HCT116 (cell line): ENCODE data around the gene PMEPA1. TPM values are rescaled to one million over a fixed set of nuclear protein-coding genes. Genes with fewer than 3 reads are reported as not detected.

Experiments
- ATAC-seq: fragments of 200-7000 bp; cut with Tn5 transposase; 2 replicates; pipeline ENCODE4 v1.9.1; 2020; ENCODE audit warnings: mild to moderate bottlenecking, moderate library complexity
- BruUV-seq: library from RNA; stranded (reverse); fragments of 400-500 nt; replicated peaks from 2 replicates; lab custom pipeline; 2021; lab: Mats Ljungman, UMichigan
- CTCF ChIA-PET: fragments of 300-600 bp; sonication (Branson Sonifier 250); formaldehyde crosslinking; loops from one replicate; lab custom pipeline; 2021; ENCODE audit warnings: antibody characterized with exemption; lab: Charles Lee
- POLR2A ChIA-PET: fragments of 300-600, 350-600 bp; sonication (Branson Sonifier 250); formaldehyde crosslinking; loops from one replicate; lab custom pipeline; 2021; ENCODE audit warnings: antibody characterized with exemption; lab: Charles Lee
- RAD21 ChIA-PET, 2 experiments: fragments of 300-600 bp; sonication (Branson Sonifier 250); formaldehyde crosslinking; loops; one replicate each; lab custom pipeline; 2023; ENCODE audit warnings: low total read pairs in 2 of 2; ENCODE audit not compliant: uncharacterized antibody in 2 of 2, unreplicated experiment in 2 of 2, low non-redundant PET in 1 of 2; lab: Charles Lee
- DNase-seq: peaks from one replicate; pipeline ENCODE4 v3.0.0-alpha.2; 2010; ENCODE audit warnings: low read depth, low spot score
- H2AFZ ChIP-seq: fragments of 200-600 bp; shearing (Covaris generic), sonication (generic); 2 replicates; pipeline ENCODE4 v1.6.1; 2017; ENCODE audit warnings: low read depth, mixed run types, mixed read lengths, antibody characterized with exemption, low read length; ENCODE audit not compliant: poor library complexity, severe bottlenecking
- H3K27ac ChIP-seq: 2 replicates; pipeline ENCODE4 v1.5.1; 2012; ENCODE audit warnings: low read depth, low read length
- H3K27me3 ChIP-seq: fragments of 200-600 bp; sonication (generic); 2 replicates; pipeline ENCODE4 v1.6.1; 2016; ENCODE audit warnings: mixed run types, low read length, mixed read lengths; ENCODE audit not compliant: insufficient read depth
- H3K36me3 ChIP-seq, 2 experiments: fragments of 200-500 bp in 1 of 2; fragments of 200-600 bp in 1 of 2; sonication (Bioruptor generic) in 1 of 2; sonication (generic) in 1 of 2; 2 replicates each; pipeline versions ENCODE4 v1.5.1 to v1.6.1; 2014 to 2016; ENCODE audit warnings: low read length in 2 of 2, inconsistent platforms in 1 of 2, mixed read lengths in 1 of 2, mixed run types in 1 of 2; ENCODE audit not compliant: insufficient read depth in 2 of 2, control insufficient read depth in 1 of 2
- H3K4me1 ChIP-seq, 2 experiments: fragments of 200-600 bp in 1 of 2; sonication (generic) in 1 of 2; 2 replicates each; pipeline versions ENCODE4 v1.5.1 to v1.6.1; 2012 to 2017; ENCODE audit warnings: low read length in 2 of 2, inconsistent platforms in 1 of 2, mild to moderate bottlenecking in 1 of 2, mixed read lengths in 1 of 2, mixed run types in 1 of 2, moderate library complexity in 1 of 2; ENCODE audit not compliant: insufficient read depth in 2 of 2, control insufficient read depth in 1 of 2
- H3K4me2 ChIP-seq: fragments of 200-600 bp; sonication (generic); 2 replicates; pipeline ENCODE4 v1.6.1; 2017; ENCODE audit warnings: mixed run types, low read length, mixed read lengths
- H3K4me3 ChIP-seq, 2 experiments: fragments of 200-600 bp in 1 of 2; sonication (generic) in 1 of 2; replicated peaks in 1 of 2; 2 replicates each; pipeline ENCODE4 v1.5.1; 2011 to 2016; ENCODE audit warnings: low read length in 2 of 2, control low read depth in 1 of 2, low read depth in 1 of 2, mild to moderate bottlenecking in 1 of 2, mixed read lengths in 1 of 2, mixed run types in 1 of 2
- H3K79me2 ChIP-seq: fragments of 200-600 bp; sonication (generic); 2 replicates; pipeline ENCODE4 v1.6.1; 2017; ENCODE audit warnings: mild to moderate bottlenecking, mixed run types, low read length, moderate library complexity, mixed read lengths; ENCODE audit not compliant: insufficient read depth
- H3K9ac ChIP-seq: fragments of 200-600 bp; sonication (generic); 2 replicates; pipeline ENCODE4 v1.6.1; 2016; ENCODE audit warnings: low read length, mixed read lengths
- H3K9me2 ChIP-seq: fragments of 200-600 bp; sonication (generic), shearing (Covaris generic); 2 replicates; pipeline ENCODE4 v1.6.1; 2017; ENCODE audit warnings: mixed run types, mild to moderate bottlenecking, moderate library complexity; ENCODE audit not compliant: insufficient read depth
- H3K9me3 ChIP-seq, 2 experiments: fragments of 200-500 bp in 1 of 2; fragments of 200-600 bp in 1 of 2; sonication (Bioruptor generic) in 1 of 2; sonication (generic) in 1 of 2; 2 replicates each; pipeline ENCODE4 v1.6.1; 2014 to 2017; ENCODE audit warnings: low read length in 2 of 2, mixed read lengths in 2 of 2, inconsistent platforms in 1 of 2, low read depth in 1 of 2, mild to moderate bottlenecking in 1 of 2, mixed run types in 1 of 2, moderate library complexity in 1 of 2; ENCODE audit not compliant: control insufficient read depth in 1 of 2, insufficient read depth in 1 of 2
- H4K20me1 ChIP-seq: fragments of 200-600 bp; sonication (generic), shearing (Covaris generic); 2 replicates; pipeline ENCODE4 v1.6.1; 2017; ENCODE audit warnings: mixed run types, mild to moderate bottlenecking, moderate library complexity; ENCODE audit not compliant: insufficient read depth
- CBX3 ChIP-seq: IDR thresholded peaks from 2 replicates; pipeline ENCODE4 v1.6.1; 2012; ENCODE audit warnings: low read depth
- CEBPB ChIP-seq: IDR thresholded peaks from 2 replicates; pipeline ENCODE4 v1.6.1; 2012; ENCODE audit warnings: low read depth
- EGR1 ChIP-seq: IDR thresholded peaks from 2 replicates; pipeline ENCODE4 v1.6.1; 2012; ENCODE audit warnings: low read depth
- ELF1 ChIP-seq: IDR thresholded peaks from 2 replicates; pipeline ENCODE4 v1.6.1; 2012; ENCODE audit warnings: low read depth, borderline replicate concordance
- EZH2 ChIP-seq: fragments of 200-600 bp; sonication (generic); IDR thresholded peaks from 2 replicates; pipeline ENCODE4 v1.6.1; 2017; ENCODE audit warnings: antibody characterized with exemption, mixed run types
- EZH2phosphoT487 ChIP-seq: fragments of 200-600 bp; IDR thresholded peaks from 2 replicates; pipeline ENCODE4 v1.6.1; 2018; ENCODE audit warnings: antibody characterized with exemption, borderline replicate concordance
- FOSL1 ChIP-seq: IDR thresholded peaks from 2 replicates; pipeline ENCODE4 v1.6.1; 2012; ENCODE audit warnings: low read depth
- POLR2A ChIP-seq: IDR thresholded peaks from 2 replicates; pipeline ENCODE4 v1.7.0; 2011; ENCODE audit warnings: borderline replicate concordance; ENCODE audit not compliant: insufficient read depth, insufficient read length; ENCODE audit errors: extremely low read depth
- POLR2AphosphoS5 ChIP-seq: IDR thresholded peaks from 2 replicates; pipeline ENCODE4 v1.6.1; 2011; ENCODE audit warnings: mild to moderate bottlenecking, low read depth, low read length, moderate library complexity
- RAD21 ChIP-seq: IDR thresholded peaks from 2 replicates; pipeline ENCODE4 v1.6.1; 2012; ENCODE audit warnings: low read depth, mild to moderate bottlenecking
- SP1 ChIP-seq: IDR thresholded peaks from 2 replicates; pipeline ENCODE4 v1.6.1; 2012; ENCODE audit warnings: low read depth
- SRF ChIP-seq: IDR thresholded peaks from 2 replicates; pipeline ENCODE4 v1.6.1; 2012; ENCODE audit warnings: low read depth
- TCF7L2 ChIP-seq: IDR thresholded peaks from 2 replicates; pipeline ENCODE4 v1.7.0; 2011; ENCODE audit warnings: borderline replicate concordance, inconsistent platforms; ENCODE audit not compliant: insufficient read depth, insufficient read length; ENCODE audit errors: extremely low read depth
- YY1 ChIP-seq: IDR thresholded peaks from 2 replicates; pipeline ENCODE4 v1.6.1; 2011; ENCODE audit warnings: low read length, low read depth, moderate library complexity, mild to moderate bottlenecking; ENCODE audit not compliant: insufficient replicate concordance; ENCODE audit errors: extremely low read depth
- ZFX ChIP-seq: fragments of 450-650 bp; IDR thresholded peaks from 2 replicates; pipeline ENCODE4 v1.6.1; 2017
- intact Hi-C: fragments of 100-400 bp; cut with micrococcal nuclease; formaldehyde crosslinking; loops from 2 replicates; pipeline ENCODE4 v1.10.0; 2022
- total RNA-seq: library from RNA; stranded (reverse); gene quantifications from one replicate; pipeline ENCODE4 v1.2.1, GENCODE V29; 2021; ENCODE audit not compliant: unreplicated experiment
- TF ChIP-seq, protein P1 (sequence below): IDR thresholded peaks from 2 replicates; pipeline ENCODE4 v1.6.1; 2011; ENCODE audit warnings: mild to moderate bottlenecking, low read length, moderate library complexity; ENCODE audit not compliant: insufficient replicate concordance; ENCODE audit errors: extremely low read depth
- TF ChIP-seq, protein P2 (sequence below), 3 experiments: fragments of 200-600 bp in 1 of 3; sonication (generic) in 1 of 3; IDR thresholded peaks in 2 of 3; conservative IDR thresholded peaks in 1 of 3; 2 replicates each; pipeline ENCODE4 v1.5.1; 2012 to 2017; ENCODE audit warnings: low read depth in 2 of 3, low read length in 2 of 3, antibody characterized with exemption in 1 of 3, borderline replicate concordance in 1 of 3, control low read depth in 1 of 3, mild to moderate bottlenecking in 1 of 3, mixed read lengths in 1 of 3, mixed run types in 1 of 3, moderate library complexity in 1 of 3; ENCODE audit not compliant: insufficient read depth in 1 of 3
- TF ChIP-seq, protein P3 (sequence below): IDR thresholded peaks from 2 replicates; pipeline ENCODE4 v1.6.1; 2012

The PMEPA1 gene
- total RNA-seq, 1 experiment from 2014 or later, result 0.64 TPM

DNA sequence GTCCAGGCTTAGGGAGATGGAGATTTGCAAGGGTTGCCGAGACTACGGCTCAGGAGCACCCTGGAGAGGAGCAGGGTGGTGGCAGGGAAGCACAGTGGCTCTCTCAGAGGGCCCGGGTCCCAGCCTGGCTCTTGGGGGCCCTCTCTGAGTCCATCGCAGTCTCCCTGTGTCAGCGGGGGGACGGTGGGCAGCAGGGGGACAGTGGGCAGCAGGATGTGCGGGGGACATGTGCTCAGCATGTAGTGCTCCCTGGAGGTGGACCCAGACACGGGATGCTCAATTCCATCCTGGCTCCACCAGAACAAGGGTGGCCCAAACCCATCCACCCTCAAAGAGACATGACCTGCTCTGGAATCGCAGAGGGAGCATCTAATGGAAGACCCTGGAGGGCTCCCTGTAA lies 46.6 kb downstream of the PMEPA1 start:
- no peaks in the 10 kb centered on the region for H3K79me2 ChIP-seq
- H2AFZ ChIP-seq, result no peak overlapping the region
- ATAC-seq (no peak), DNase-seq (no peak)
- 0 out of 2 replicates have a peak, but pooled peaks cover 4% of the 10 kb centered on the region for H3K27me3 ChIP-seq
- no peaks in the 10 kb centered on the region for H4K20me1 ChIP-seq
- no peak overlapping the region for H3K4me3 ChIP-seq
- no peaks in the 10 kb centered on the region for H3K36me3 ChIP-seq
- H3K4me2 ChIP-seq, result no peak overlapping the region
- H3K9me2 ChIP-seq, result no peaks in the 10 kb centered on the region
- BruUV-seq, result no TSS peak
- no peaks in the 10 kb centered on the region for H3K4me1 ChIP-seq
- CTCF ChIA-PET, result no interaction called here
- H3K9ac ChIP-seq, result no peak overlapping the region
- H3K27ac ChIP-seq, result no peak overlapping the region
- intact Hi-C loops, result no loop called here
- RAD21 ChIA-PET, result no interaction called here
- POLR2A ChIA-PET, result no interaction called here
- no peaks in the 10 kb centered on the region; a peak in 1 of 4 replicates for H3K9me3 ChIP-seq
- TF ChIP-seq YY1 (no peak), SRF (no peak), CBX3 (no peak), CEBPB (no peak), TCF7L2 (no peak), POLR2A (no peak), RAD21 (no peak), ELF1 (no peak), EGR1 (no peak), FOSL1 (no peak), ZFX (no peak), SP1 (no peak), EZH2 (no peak), EZH2phosphoT487 (no peak), POLR2AphosphoS5 (no peak)
- TF ChIP-seq, protein P1, sequence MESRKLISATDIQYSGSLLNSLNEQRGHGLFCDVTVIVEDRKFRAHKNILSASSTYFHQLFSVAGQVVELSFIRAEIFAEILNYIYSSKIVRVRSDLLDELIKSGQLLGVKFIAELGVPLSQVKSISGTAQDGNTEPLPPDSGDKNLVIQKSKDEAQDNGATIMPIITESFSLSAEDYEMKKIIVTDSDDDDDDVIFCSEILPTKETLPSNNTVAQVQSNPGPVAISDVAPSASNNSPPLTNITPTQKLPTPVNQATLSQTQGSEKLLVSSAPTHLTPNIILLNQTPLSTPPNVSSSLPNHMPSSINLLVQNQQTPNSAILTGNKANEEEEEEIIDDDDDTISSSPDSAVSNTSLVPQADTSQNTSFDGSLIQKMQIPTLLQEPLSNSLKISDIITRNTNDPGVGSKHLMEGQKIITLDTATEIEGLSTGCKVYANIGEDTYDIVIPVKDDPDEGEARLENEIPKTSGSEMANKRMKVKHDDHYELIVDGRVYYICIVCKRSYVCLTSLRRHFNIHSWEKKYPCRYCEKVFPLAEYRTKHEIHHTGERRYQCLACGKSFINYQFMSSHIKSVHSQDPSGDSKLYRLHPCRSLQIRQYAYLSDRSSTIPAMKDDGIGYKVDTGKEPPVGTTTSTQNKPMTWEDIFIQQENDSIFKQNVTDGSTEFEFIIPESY, result no peak
- TF ChIP-seq, protein P2, sequence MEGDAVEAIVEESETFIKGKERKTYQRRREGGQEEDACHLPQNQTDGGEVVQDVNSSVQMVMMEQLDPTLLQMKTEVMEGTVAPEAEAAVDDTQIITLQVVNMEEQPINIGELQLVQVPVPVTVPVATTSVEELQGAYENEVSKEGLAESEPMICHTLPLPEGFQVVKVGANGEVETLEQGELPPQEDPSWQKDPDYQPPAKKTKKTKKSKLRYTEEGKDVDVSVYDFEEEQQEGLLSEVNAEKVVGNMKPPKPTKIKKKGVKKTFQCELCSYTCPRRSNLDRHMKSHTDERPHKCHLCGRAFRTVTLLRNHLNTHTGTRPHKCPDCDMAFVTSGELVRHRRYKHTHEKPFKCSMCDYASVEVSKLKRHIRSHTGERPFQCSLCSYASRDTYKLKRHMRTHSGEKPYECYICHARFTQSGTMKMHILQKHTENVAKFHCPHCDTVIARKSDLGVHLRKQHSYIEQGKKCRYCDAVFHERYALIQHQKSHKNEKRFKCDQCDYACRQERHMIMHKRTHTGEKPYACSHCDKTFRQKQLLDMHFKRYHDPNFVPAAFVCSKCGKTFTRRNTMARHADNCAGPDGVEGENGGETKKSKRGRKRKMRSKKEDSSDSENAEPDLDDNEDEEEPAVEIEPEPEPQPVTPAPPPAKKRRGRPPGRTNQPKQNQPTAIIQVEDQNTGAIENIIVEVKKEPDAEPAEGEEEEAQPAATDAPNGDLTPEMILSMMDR (IDR thresholded peaks at IDR 0.05 in 2 of 3, conservative IDR thresholded peaks at IDR 0.05 in 1 of 3; ENCODE audit: borderline replicate concordance in 1 of 3, insufficient read depth in 1 of 3, low read depth in 2 of 3, low read length in 2 of 3), result no peak
- TF ChIP-seq, protein P3, sequence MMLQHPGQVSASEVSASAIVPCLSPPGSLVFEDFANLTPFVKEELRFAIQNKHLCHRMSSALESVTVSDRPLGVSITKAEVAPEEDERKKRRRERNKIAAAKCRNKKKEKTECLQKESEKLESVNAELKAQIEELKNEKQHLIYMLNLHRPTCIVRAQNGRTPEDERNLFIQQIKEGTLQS, result no peak
